ENCODE measurements around the gene NACAD.

NACAD gene

GRCh38 chr7:45088146-45088701 is 545 bp downstream of the NACAD start:
- DNase-seq (ENCODE audit: low read depth), result no peak
- H3K4me3 ChIP-seq (ENCODE audit: low read length), result peak overlapping the region; percentile 67
- no peak for TF ChIP-seq CTCF (conservative IDR thresholded peaks at IDR 0.05; ENCODE audit: low read length)

GRCh38 chr7:45087301-45088145 is 1.2 kb downstream of the NACAD start:
- DNase-seq (ENCODE audit: low read depth), result no peak
- no peak for TF ChIP-seq CTCF (conservative IDR thresholded peaks at IDR 0.05; ENCODE audit: low read length)
- H3K4me3 ChIP-seq (ENCODE audit: low read length), result peak overlapping the region; percentile 67; the same call in 1 of the 2 replicates

GRCh38 chr7:45086331-45087065 is 2.3 kb downstream of the NACAD start:
- TF ChIP-seq CTCF (conservative IDR thresholded peaks at IDR 0.05; ENCODE audit: low read length), result no peak
- no peak for DNase-seq (ENCODE audit: low read depth)
- H3K4me3 ChIP-seq (ENCODE audit: low read length), result no peak overlapping the region

- DNase-seq (ENCODE audit: low read depth), result no peak
- no peak overlapping the region for H3K4me3 ChIP-seq (ENCODE audit: low read length)
- TF ChIP-seq CTCF (conservative IDR thresholded peaks at IDR 0.05; ENCODE audit: low read length), result no peak
These were observed 3.1 kb downstream of the NACAD start for GRCh38 chr7:45085619-45086200.

GRCh38 chr7:45084901-45085618 is 3.7 kb downstream of the NACAD start:
- DNase-seq (ENCODE audit: low read depth), result no peak
- TF ChIP-seq CTCF (conservative IDR thresholded peaks at IDR 0.05; ENCODE audit: low read length), result no peak
- H3K4me3 ChIP-seq (ENCODE audit: low read length), result no peak overlapping the region

GRCh38 chr7:45084336-45084735 is 4.4 kb downstream of the NACAD start:
- H3K4me3 ChIP-seq (ENCODE audit: low read length), result no peak overlapping the region
- no peak for TF ChIP-seq CTCF (conservative IDR thresholded peaks at IDR 0.05; ENCODE audit: low read length)
- DNase-seq (ENCODE audit: low read depth), result no peak
